22Rv1 (cell line): ENCODE results near the gene PLXNA4.

Experiments
- CTCF ChIP-seq: fragments of 450-650 bp; IDR thresholded peaks from 2 replicates; pipeline ENCODE4 v1.5.1; 2017; ENCODE audit warnings: mild to moderate bottlenecking
- ZFX ChIP-seq: fragments of 450-650 bp; IDR thresholded peaks from 2 replicates; pipeline ENCODE4 v1.6.1; 2017; ENCODE audit warnings: antibody characterized with exemption, borderline replicate concordance

- TF ChIP-seq CTCF (no peak), ZFX (no peak)
These were observed 7.3 kb downstream of the PLXNA4 start for GRCh38 chr7:132568962-132569361.
